PC-9 (cell line): Measurements from ENCODE around the gene C16orf82.

Experiments
- EZH2 ChIP-seq: fragments of 200-600 bp; sonication (generic); IDR thresholded peaks from 2 replicates; pipeline ENCODE4 v1.8.0; 2017; ENCODE audit warnings: antibody characterized with exemption, low read depth
- TF ChIP-seq, protein P1 (sequence below): fragments of 200-600 bp; sonication (generic); conservative IDR thresholded peaks from 2 replicates; pipeline ENCODE4 v1.6.1; 2017; ENCODE audit warnings: mixed run types, antibody characterized with exemption, mild to moderate bottlenecking, moderate library complexity

DNA sequence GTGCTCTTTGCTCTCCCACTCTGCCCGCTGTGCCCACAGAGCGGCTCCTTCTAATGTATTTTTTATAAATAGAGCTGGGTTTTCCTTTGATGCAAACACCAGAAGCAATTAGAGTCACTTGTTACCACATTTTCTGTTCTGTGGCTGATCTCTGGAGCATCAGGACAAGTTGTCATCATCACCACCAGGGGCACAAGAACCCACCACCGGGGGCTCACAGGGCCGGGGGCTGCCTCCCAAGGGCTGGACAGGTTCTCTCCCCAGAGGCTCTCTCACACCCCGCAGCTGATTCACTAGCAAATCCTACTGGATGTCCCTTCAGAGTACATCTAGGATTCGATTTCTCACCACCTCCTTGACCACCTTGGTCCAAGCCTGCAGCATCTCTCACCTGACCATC is 18.5 kb downstream of the C16orf82 start:
- TF ChIP-seq, protein P1, sequence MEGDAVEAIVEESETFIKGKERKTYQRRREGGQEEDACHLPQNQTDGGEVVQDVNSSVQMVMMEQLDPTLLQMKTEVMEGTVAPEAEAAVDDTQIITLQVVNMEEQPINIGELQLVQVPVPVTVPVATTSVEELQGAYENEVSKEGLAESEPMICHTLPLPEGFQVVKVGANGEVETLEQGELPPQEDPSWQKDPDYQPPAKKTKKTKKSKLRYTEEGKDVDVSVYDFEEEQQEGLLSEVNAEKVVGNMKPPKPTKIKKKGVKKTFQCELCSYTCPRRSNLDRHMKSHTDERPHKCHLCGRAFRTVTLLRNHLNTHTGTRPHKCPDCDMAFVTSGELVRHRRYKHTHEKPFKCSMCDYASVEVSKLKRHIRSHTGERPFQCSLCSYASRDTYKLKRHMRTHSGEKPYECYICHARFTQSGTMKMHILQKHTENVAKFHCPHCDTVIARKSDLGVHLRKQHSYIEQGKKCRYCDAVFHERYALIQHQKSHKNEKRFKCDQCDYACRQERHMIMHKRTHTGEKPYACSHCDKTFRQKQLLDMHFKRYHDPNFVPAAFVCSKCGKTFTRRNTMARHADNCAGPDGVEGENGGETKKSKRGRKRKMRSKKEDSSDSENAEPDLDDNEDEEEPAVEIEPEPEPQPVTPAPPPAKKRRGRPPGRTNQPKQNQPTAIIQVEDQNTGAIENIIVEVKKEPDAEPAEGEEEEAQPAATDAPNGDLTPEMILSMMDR, result no peak
- no peak for TF ChIP-seq EZH2
